Mesothelial cell of epicardium (in vitro differentiated cells): Measurements from ENCODE around the gene ANXA2. TPM values are rescaled to one million over a fixed set of nuclear protein-coding genes. Genes with fewer than 3 reads are reported as not detected.

ENCODE experiments used
- DNase-seq, 2 experiments: peaks; one replicate each; pipeline ENCODE4 v3.0.0; 2021; ENCODE audit warnings: low spot score in 2 of 2; ENCODE audit not compliant: unreplicated experiment in 2 of 2
- H3K27ac Mint-ChIP-seq: 2 replicates; pipeline ENCODE4 v1.8.0; 2021; ENCODE audit warnings: mixed read lengths
- H3K27me3 Mint-ChIP-seq: 2 replicates; pipeline ENCODE4 v1.8.0; 2021; ENCODE audit warnings: low read depth, mixed read lengths
- H3K36me3 Mint-ChIP-seq: 2 replicates; pipeline ENCODE4 v1.8.0; 2021; ENCODE audit warnings: mixed read lengths
- H3K4me1 Mint-ChIP-seq: 2 replicates; pipeline ENCODE4 v1.8.0; 2021; ENCODE audit warnings: mixed read lengths
- H3K4me3 Mint-ChIP-seq: 2 replicates; pipeline ENCODE4 v1.8.0; 2021; ENCODE audit warnings: mild to moderate bottlenecking, moderate library complexity, mixed read lengths
- H3K9me3 Mint-ChIP-seq: 2 replicates; pipeline ENCODE4 v1.8.0; 2021; ENCODE audit warnings: mixed read lengths
- total RNA-seq: library from RNA; stranded (reverse); gene quantifications from 3 replicates; pipeline ENCODE4 v1.2.1, GENCODE V29; 2021
- TF ChIP-seq, protein P1 (sequence below): fragments of 200-600 bp; sonication (generic); IDR thresholded peaks from one replicate; pipeline ENCODE4 v1.5.0; 2021; ENCODE audit warnings: antibody characterized with exemption; ENCODE audit not compliant: unreplicated experiment

The ANXA2 gene
- total RNA-seq, 1 donor from 2014 or later: 1,040 TPM

DNA sequence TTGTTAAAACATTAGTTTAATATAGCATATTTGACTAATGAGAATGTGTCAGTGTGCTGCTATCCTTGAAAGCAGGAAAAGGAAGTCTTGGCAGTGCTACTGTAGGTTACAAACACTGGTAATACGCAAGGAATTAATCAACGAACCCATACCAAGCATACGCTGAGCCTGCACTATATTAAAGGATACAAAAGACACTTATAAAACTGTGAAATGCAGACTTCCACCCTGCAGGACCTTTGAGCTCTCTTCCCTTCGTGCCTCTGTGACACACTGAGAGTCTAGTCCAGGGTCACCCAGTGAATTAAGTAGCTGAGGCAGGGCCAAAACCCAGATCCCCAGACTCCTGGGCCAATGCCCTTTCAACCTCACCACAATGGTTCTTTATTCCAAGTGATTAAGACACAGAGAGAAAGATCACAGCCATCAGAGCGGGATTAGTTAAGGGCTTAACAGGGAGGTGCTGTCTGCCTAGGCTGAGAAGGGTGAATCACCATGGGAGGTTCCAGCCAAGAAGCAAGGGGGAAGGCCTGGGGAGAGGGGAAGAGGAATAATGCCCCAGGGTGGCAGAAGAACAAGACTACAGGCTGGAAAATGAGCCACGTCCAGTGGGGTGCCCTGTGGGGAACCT, 6.8 kb downstream of the ANXA2 start:
- DNase-seq: no peak
- H3K36me3 Mint-ChIP-seq: peaks cover 10% of the 10 kb centered on the region
- H3K9me3 Mint-ChIP-seq: no peaks in the 10 kb centered on the region
- TF ChIP-seq, protein P1, sequence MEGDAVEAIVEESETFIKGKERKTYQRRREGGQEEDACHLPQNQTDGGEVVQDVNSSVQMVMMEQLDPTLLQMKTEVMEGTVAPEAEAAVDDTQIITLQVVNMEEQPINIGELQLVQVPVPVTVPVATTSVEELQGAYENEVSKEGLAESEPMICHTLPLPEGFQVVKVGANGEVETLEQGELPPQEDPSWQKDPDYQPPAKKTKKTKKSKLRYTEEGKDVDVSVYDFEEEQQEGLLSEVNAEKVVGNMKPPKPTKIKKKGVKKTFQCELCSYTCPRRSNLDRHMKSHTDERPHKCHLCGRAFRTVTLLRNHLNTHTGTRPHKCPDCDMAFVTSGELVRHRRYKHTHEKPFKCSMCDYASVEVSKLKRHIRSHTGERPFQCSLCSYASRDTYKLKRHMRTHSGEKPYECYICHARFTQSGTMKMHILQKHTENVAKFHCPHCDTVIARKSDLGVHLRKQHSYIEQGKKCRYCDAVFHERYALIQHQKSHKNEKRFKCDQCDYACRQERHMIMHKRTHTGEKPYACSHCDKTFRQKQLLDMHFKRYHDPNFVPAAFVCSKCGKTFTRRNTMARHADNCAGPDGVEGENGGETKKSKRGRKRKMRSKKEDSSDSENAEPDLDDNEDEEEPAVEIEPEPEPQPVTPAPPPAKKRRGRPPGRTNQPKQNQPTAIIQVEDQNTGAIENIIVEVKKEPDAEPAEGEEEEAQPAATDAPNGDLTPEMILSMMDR: no peak
- peaks cover 89% of the 10 kb centered on the region for H3K4me1 Mint-ChIP-seq
- peak overlapping the region; percentile 98 for H3K27ac Mint-ChIP-seq
- H3K4me3 Mint-ChIP-seq: peak overlapping the region; percentile 55
- H3K27me3 Mint-ChIP-seq: no peaks in the 10 kb centered on the region

GRCh38 chr15:60390231-60390630, 7.6 kb downstream of the ANXA2 start:
- Mint-ChIP-seq H3K4me3 (peak overlapping the region; percentile 45), H3K36me3 (peaks cover 11% of the 10 kb centered on the region), H3K9me3 (no peaks in the 10 kb centered on the region), H3K4me1 (peaks cover 87% of the 10 kb centered on the region), H3K27me3 (no peaks in the 10 kb centered on the region), H3K27ac (peak overlapping the region; percentile 98)
- TF ChIP-seq, protein P1: no peak
- DNase-seq: no peak

DNA sequence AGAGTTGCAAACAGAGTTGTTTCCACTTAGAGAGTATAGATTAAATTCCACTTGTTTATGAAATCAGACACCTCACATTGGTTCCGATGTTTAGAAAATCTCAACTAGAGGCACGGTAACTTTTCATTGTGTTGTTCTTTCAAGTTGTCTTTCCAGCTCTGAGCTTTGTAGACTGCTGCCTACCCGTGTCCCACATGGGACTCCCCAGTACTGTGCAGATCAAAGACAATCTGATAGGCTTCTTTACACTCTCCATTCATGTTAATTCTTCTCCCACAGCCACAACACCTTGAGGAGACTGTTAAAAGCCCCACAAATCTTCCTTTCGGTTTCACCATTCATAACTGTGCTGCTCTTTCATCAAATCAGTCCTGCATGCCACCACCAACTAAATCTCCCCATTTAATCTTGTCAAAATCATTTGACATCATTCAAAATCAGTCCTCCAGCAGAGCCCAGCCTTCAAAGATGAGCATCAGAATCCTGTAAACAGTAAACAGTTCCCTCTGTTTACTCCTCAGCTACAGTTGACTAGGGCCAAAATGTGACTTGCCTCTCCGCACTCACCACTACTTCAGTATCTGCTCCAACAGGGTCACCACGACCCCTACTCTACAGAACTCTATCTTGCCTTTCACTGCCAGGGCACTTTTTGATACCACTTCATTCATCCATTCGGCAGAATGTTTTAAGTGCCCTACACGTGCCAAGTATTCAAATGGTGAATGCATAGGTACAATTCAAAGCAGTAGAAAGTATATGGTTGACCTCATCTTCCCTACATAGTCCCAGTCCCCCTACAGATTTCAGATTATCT, 8.3 kb downstream of the ANXA2 start:
- peak overlapping the region; percentile 45 for H3K4me3 Mint-ChIP-seq
- H3K36me3 Mint-ChIP-seq: peaks cover 12% of the 10 kb centered on the region
- peaks cover 82% of the 10 kb centered on the region for H3K4me1 Mint-ChIP-seq
- DNase-seq: no peak
- H3K27ac Mint-ChIP-seq: peak overlapping the region; percentile 98
- H3K9me3 Mint-ChIP-seq: no peaks in the 10 kb centered on the region
- no peaks in the 10 kb centered on the region for H3K27me3 Mint-ChIP-seq
- TF ChIP-seq, protein P1: no peak

DNA sequence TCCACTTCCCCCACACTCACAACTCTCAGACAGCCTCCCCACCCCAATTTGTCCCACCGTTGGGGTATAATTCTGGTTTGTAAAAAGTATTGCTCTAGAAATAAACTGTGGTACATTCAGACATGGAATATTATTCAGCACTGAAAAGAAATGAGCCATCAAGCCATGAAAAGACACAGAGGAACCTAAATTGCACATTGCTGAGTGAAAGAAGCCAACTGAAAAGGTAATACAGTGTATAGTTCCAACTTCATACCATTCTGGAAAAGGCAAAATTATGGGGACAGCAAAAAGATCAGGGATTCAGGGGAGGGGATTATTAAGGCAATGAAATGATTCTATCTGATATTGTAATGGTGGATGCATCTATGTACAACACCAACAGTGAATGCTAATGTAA, 10.5 kb downstream of the ANXA2 start:
- peaks cover 83% of the 10 kb centered on the region for H3K4me1 Mint-ChIP-seq
- peaks cover 26% of the 10 kb centered on the region for H3K36me3 Mint-ChIP-seq
- DNase-seq: no peak
- H3K27ac Mint-ChIP-seq: peak overlapping the region; percentile 93
- no peak overlapping the region for H3K4me3 Mint-ChIP-seq
- no peaks in the 10 kb centered on the region for H3K9me3 Mint-ChIP-seq
- TF ChIP-seq, protein P1: no peak
- no peaks in the 10 kb centered on the region for H3K27me3 Mint-ChIP-seq

DNA sequence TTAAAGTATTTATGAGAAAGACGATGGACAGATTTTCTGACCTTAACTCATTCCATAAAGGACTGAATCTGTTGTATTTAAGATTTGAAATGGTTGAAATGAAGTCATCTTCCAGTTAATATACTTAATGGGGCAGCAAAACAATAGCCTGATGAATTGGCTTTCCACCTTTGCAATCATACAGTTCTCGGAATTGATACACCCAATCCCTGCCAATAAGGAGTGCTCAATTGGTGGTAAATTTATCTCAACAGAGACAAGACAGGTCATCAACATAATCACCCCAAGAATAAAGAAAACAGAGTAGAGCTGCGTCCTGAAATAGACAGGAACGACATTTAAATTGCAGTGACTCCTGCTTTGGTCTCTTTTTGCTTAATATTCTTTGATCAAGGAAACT, 11.2 kb downstream of the ANXA2 start:
- peak overlapping the region; percentile 93 for H3K27ac Mint-ChIP-seq
- no peaks in the 10 kb centered on the region for H3K27me3 Mint-ChIP-seq
- H3K9me3 Mint-ChIP-seq: no peaks in the 10 kb centered on the region
- no peak for DNase-seq
- H3K4me1 Mint-ChIP-seq: peaks cover 84% of the 10 kb centered on the region
- no peak overlapping the region for H3K4me3 Mint-ChIP-seq
- H3K36me3 Mint-ChIP-seq: peaks cover 28% of the 10 kb centered on the region
- TF ChIP-seq, protein P1: no peak
